Measurements from ENCODE around the gene TMEM260. TPM values are rescaled to one million over a fixed set of nuclear protein-coding genes. Genes with fewer than 3 reads are reported as not detected.

Gene TMEM260
- 10 to 100 TPM in 1 of 2 experiments, 1 to 10 TPM in 1; 9.6 to 11.9 TPM for total RNA-seq

DNA sequence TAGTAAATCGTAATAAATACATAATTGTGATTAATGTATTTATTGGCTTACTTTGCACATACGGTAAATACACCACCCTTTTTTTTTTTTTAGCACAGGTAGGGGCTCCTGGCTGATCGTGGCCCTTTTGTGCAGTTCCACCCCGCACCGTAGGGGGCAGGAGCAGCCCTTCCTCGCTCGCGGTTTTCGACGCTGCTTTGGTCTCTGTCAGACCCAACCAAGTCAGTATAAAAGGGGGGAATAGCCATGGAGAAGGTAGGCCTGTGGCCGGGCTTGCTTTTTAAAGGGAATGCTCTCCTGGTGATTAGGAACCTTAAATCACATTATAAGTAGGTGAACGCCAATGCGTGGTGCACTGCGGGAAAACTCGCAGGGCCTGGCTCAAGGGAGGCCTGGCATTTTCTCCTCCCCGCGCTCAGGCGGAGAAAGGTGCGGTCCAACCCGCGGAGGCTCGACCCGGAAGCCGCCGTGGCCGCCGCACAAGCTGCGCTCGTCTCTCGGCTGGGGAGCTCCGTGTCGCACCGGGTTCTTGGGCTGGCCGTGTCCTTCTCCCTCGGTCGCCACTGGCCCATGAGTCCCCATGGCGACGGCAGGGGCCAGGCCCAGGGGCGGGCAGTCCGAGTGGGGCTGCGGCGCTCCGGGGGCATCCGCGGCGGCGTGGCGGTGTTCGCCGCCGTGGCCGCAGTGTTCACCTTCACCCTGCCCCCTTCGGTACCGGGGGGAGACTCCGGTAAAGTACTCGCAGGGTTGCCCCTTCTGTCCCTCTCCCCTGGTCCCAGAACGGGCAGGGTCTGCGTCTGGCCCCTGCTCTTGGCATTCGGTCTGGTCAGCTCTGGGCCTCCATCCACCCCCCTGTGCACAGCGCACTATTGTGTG, at the start of gene TMEM260:
TSS of gene TMEM260 (plus strand) at position 454 of the 876 bp plus-strand sequence. CDS start at position 571, 117 bp downstream.
- Mint-ChIP-seq H3K4me3 (peak within 1 kb of the TSS; percentile 88), H3K4me1 (ENCODE audit: low read depth) (peaks cover 35% of the 10 kb centered on the region), H3K27ac (peak within 1 kb of the TSS; percentile 93), H3K27me3 (ENCODE audit: low read depth) (no peaks in the 10 kb centered on the region), H3K9me3 (no peaks in the 10 kb centered on the region), H3K36me3 (ENCODE audit: low read depth) (no peaks in the 10 kb centered on the region)
- intact Hi-C loops (cut with micrococcal nuclease): loop anchor here (2.0 kb wide), 2 partner anchors 689 to 811 kb away; partner anchors contain the start of genes AP5M1, EXOC5 and NAA30
- DNase-seq: peak; percentile 93
- CTCF ChIA-PET: interaction anchor here (0.7 to 2.1 kb wide), 7 partner anchors 9 to 842 kb away, joined by 3 to 6 read pairs (median 3); no protein-coding TSS in a partner anchor

- no peaks in the 10 kb centered on the region for H3K4me1 Mint-ChIP-seq (ENCODE audit: low read depth)
- intact Hi-C loops (cut with micrococcal nuclease): no loop called here
- H3K36me3 Mint-ChIP-seq (ENCODE audit: low read depth): no peaks in the 10 kb centered on the region
- H3K4me3 Mint-ChIP-seq: no peak overlapping the region
- peaks cover 3% of the 10 kb centered on the region for H3K27me3 Mint-ChIP-seq (ENCODE audit: low read depth)
- no peak overlapping the region for H3K27ac Mint-ChIP-seq
- CTCF ChIA-PET: no interaction called here
- no peak for DNase-seq
- H3K9me3 Mint-ChIP-seq: no peaks in the 10 kb centered on the region
Observed at GRCh38 chr14:56532546-56532945, 47.1 kb upstream of the TMEM260 start.

- intact Hi-C loops (cut with micrococcal nuclease): no loop called here
- CTCF ChIA-PET: no interaction called here
- Mint-ChIP-seq H3K27me3 (ENCODE audit: low read depth) (peaks cover 3% of the 10 kb centered on the region), H3K9me3 (no peaks in the 10 kb centered on the region), H3K4me1 (ENCODE audit: low read depth) (no peaks in the 10 kb centered on the region), H3K27ac (no peak overlapping the region), H3K36me3 (ENCODE audit: low read depth) (no peaks in the 10 kb centered on the region), H3K4me3 (no peak overlapping the region)
- no peak for DNase-seq
Observed at GRCh38 chr14:56534656-56535055, 44.9 kb upstream of the TMEM260 start.

- no peak for DNase-seq
- CTCF ChIA-PET: no interaction called here
- H3K4me1 Mint-ChIP-seq (ENCODE audit: low read depth): no peaks in the 10 kb centered on the region
- H3K27me3 Mint-ChIP-seq (ENCODE audit: low read depth): peaks cover 2% of the 10 kb centered on the region
- H3K27ac Mint-ChIP-seq: no peak overlapping the region
- no peaks in the 10 kb centered on the region for H3K36me3 Mint-ChIP-seq (ENCODE audit: low read depth)
- intact Hi-C loops (cut with micrococcal nuclease): no loop called here
- H3K9me3 Mint-ChIP-seq: no peaks in the 10 kb centered on the region
- no peak overlapping the region for H3K4me3 Mint-ChIP-seq
Observed at GRCh38 chr14:56539862-56540261, 39.7 kb upstream of the TMEM260 start.

DNA sequence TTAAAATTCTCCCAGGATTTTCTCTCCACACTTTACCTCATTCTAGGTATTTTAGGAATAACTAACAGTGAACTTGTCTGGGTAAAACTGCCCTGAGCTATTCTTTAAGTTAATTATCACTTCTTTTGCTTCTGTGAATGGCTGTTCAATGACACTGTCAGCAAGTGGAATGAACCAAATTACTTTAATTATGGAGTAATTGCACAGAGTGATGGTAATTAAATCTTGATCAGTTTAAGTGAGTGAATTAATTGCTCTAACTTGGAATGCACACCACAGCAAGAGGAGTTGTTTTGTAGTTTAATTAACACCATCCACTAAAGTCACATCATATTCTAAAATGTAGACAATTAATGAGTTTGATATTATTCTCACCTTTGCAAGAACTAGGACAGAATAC, 36.2 kb upstream of the TMEM260 start:
- intact Hi-C loops (cut with micrococcal nuclease): no loop called here
- CTCF ChIA-PET: no interaction called here

GRCh38 chr14:56549721-56550120, 29.9 kb upstream of the TMEM260 start:
- intact Hi-C loops (cut with micrococcal nuclease): no loop called here

More for the DNA sequence above, 36.2 kb upstream of the TMEM260 start:
- H3K36me3 Mint-ChIP-seq (ENCODE audit: low read depth): no peaks in the 10 kb centered on the region
- H3K4me3 Mint-ChIP-seq: no peak overlapping the region
- H3K27ac Mint-ChIP-seq: no peak overlapping the region
- H3K27me3 Mint-ChIP-seq (ENCODE audit: low read depth): peaks cover 2% of the 10 kb centered on the region
- no peaks in the 10 kb centered on the region for H3K9me3 Mint-ChIP-seq
- DNase-seq: no peak
- H3K4me1 Mint-ChIP-seq (ENCODE audit: low read depth): no peaks in the 10 kb centered on the region

GRCh38 chr14:56552615-56553014, 27.0 kb upstream of the TMEM260 start:
- CTCF ChIA-PET: interaction anchor here (1.1 to 2.0 kb wide), 2 partner anchors 9 to 62 kb away, joined by 6 to 10 read pairs; no protein-coding TSS in a partner anchor
- H3K9me3 Mint-ChIP-seq: no peaks in the 10 kb centered on the region
- H3K27ac Mint-ChIP-seq: no peak overlapping the region
- intact Hi-C loops (cut with micrococcal nuclease): loop anchor here (2.0 kb wide), 1 partner anchor 764 kb away; no protein-coding TSS in a partner anchor
- DNase-seq: no peak
- H3K4me1 Mint-ChIP-seq (ENCODE audit: low read depth): no peaks in the 10 kb centered on the region
- H3K27me3 Mint-ChIP-seq (ENCODE audit: low read depth): peaks cover 11% of the 10 kb centered on the region
- no peak overlapping the region for H3K4me3 Mint-ChIP-seq
- H3K36me3 Mint-ChIP-seq (ENCODE audit: low read depth): no peaks in the 10 kb centered on the region

More at GRCh38 chr14:56549721-56550120, 29.9 kb upstream of the TMEM260 start:
- no peak for DNase-seq
- H3K27me3 Mint-ChIP-seq (ENCODE audit: low read depth): peaks cover 9% of the 10 kb centered on the region
- H3K4me3 Mint-ChIP-seq: no peak overlapping the region
- H3K4me1 Mint-ChIP-seq (ENCODE audit: low read depth): no peaks in the 10 kb centered on the region
- no peaks in the 10 kb centered on the region for H3K9me3 Mint-ChIP-seq
- CTCF ChIA-PET: no interaction called here
- no peak overlapping the region for H3K27ac Mint-ChIP-seq
- no peaks in the 10 kb centered on the region for H3K36me3 Mint-ChIP-seq (ENCODE audit: low read depth)

- H3K4me3 Mint-ChIP-seq: no peak overlapping the region
- intact Hi-C loops (cut with micrococcal nuclease): no loop called here
Observed at GRCh38 chr14:56554301-56554700, 25.3 kb upstream of the TMEM260 start.

GRCh38 chr14:56555921-56556570, 23.6 kb upstream of the TMEM260 start:
- Mint-ChIP-seq H3K4me1 (ENCODE audit: low read depth) (no peaks in the 10 kb centered on the region), H3K27me3 (ENCODE audit: low read depth) (peaks cover 8% of the 10 kb centered on the region), H3K4me3 (no peak overlapping the region), H3K9me3 (no peaks in the 10 kb centered on the region), H3K36me3 (ENCODE audit: low read depth) (no peaks in the 10 kb centered on the region), H3K27ac (no peak overlapping the region)
- intact Hi-C loops (cut with micrococcal nuclease): loop anchor here (2.0 to 5.0 kb wide), 2 partner anchors 511 to 646 kb away; no protein-coding TSS in a partner anchor
- CTCF ChIA-PET: interaction anchor here (0.7 kb wide), 2 partner anchors 30 to 1289 kb away, joined by 3 read pairs; no protein-coding TSS in a partner anchor
- no peak for DNase-seq

More at GRCh38 chr14:56554301-56554700, 25.3 kb upstream of the TMEM260 start:
- Mint-ChIP-seq H3K9me3 (no peaks in the 10 kb centered on the region), H3K27ac (no peak overlapping the region), H3K36me3 (ENCODE audit: low read depth) (no peaks in the 10 kb centered on the region), H3K27me3 (ENCODE audit: low read depth) (peaks cover 11% of the 10 kb centered on the region), H3K4me1 (ENCODE audit: low read depth) (no peaks in the 10 kb centered on the region)
- DNase-seq: no peak
- CTCF ChIA-PET: no interaction called here

DNA sequence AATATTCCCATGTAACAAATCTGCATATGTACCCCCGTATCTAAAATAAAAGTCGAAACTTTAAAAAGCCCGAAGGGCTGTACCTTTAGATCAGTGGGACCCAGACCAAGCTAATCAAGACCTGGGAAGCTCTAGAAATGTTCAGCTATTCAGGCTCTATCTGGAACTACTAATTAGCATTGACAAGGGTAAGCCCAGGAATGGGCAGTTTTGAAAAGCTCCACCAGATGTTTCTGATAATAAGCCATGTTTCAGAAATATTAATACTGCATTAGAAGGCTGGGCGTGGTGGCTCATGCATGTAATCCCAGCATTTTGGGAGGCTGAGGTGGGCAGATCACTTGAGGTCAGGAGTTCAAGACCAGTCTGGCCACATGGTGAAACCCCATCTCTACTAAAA, 20.4 kb upstream of the TMEM260 start:
- Mint-ChIP-seq H3K4me1 (ENCODE audit: low read depth) (no peaks in the 10 kb centered on the region), H3K27ac (no peak overlapping the region), H3K9me3 (peaks cover 7% of the 10 kb centered on the region), H3K27me3 (ENCODE audit: low read depth) (peaks cover 6% of the 10 kb centered on the region), H3K4me3 (no peak overlapping the region), H3K36me3 (ENCODE audit: low read depth) (peaks cover 4% of the 10 kb centered on the region)
- CTCF ChIA-PET: interaction anchor here (0.6 kb wide), 1 partner anchor 69 kb away, joined by 3 read pairs; no protein-coding TSS in a partner anchor
- intact Hi-C loops (cut with micrococcal nuclease): loop anchor here (5.0 kb wide), 1 partner anchor 643 kb away; no protein-coding TSS in a partner anchor
- DNase-seq: no peak

- Mint-ChIP-seq H3K4me1 (ENCODE audit: low read depth) (no peaks in the 10 kb centered on the region), H3K4me3 (no peak overlapping the region)
- CTCF ChIA-PET: interaction anchor here (0.8 kb wide), 1 partner anchor 9 kb away, joined by 6 read pairs; no protein-coding TSS in a partner anchor
Observed at GRCh38 chr14:56561606-56562005, 18.0 kb upstream of the TMEM260 start.

GRCh38 chr14:56562883-56563282, 16.7 kb upstream of the TMEM260 start:
- intact Hi-C loops (cut with micrococcal nuclease): no loop called here
- Mint-ChIP-seq H3K9me3 (peaks cover 9% of the 10 kb centered on the region), H3K4me3 (no peak overlapping the region), H3K4me1 (ENCODE audit: low read depth) (no peaks in the 10 kb centered on the region), H3K36me3 (ENCODE audit: low read depth) (peaks cover 4% of the 10 kb centered on the region), H3K27ac (no peak overlapping the region), H3K27me3 (ENCODE audit: low read depth) (peaks cover 13% of the 10 kb centered on the region)
- no peak for DNase-seq
- CTCF ChIA-PET: no interaction called here

More at GRCh38 chr14:56561606-56562005, 18.0 kb upstream of the TMEM260 start:
- Mint-ChIP-seq H3K9me3 (peaks cover 9% of the 10 kb centered on the region), H3K27me3 (ENCODE audit: low read depth) (peaks cover 10% of the 10 kb centered on the region), H3K27ac (no peak overlapping the region), H3K36me3 (ENCODE audit: low read depth) (peaks cover 4% of the 10 kb centered on the region)
- no peak for DNase-seq
- intact Hi-C loops (cut with micrococcal nuclease): no loop called here
